NCI-H748 (cell line): ENCODE measurements around the gene LYPD3.
A peak's percentile ranks its signal among the peaks of the same experiment; 100 is the strongest.
"Not testable (repeated sequence)": the region's sequence is repeated elsewhere in the genome, so short reads cannot be mapped to it uniquely, and the experiment has no call there.

Experiments
- DNase-seq: peaks from one replicate; lab custom pipeline; 2025; ENCODE audit not compliant: unreplicated experiment; lab: John Stamatoyannopoulos, UW

Gene LYPD3

DNA sequence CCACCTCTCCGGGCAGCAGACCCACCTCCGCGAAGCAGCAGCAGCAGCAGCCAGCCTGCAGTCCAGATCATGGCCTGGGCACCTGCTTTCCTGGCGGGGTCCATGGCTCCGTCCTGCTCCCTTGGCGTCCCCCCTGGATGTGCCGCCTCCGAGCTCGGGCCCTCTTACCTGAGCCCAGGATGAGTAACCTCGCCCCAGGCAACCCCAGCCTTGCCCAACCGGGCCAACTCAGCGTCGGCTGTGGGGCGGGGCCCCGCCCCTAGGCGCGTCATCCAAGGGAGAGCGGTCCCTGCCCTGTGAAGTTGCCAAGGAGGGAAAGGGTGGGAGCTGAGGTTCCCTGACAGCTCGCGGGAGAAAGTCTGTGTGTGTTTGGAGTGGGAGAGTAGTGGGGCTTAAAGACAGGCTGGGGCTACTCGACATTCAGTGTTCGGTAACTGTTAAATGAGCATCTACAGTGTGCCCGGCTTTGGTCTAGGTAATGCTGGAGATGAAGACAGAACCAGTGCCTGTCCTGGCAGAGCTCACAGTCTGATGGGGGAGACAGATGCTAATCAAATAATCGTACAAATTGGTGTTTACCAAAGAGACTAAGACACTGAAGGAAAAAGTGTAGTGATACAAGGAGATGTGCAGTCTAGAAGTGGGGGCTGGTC, at the start of gene LYPD3:
Gene LYPD3, minus strand, starts transcription at position 141 of the 653 bp plus-strand sequence. Its CDS starts 37 bp downstream, at position 104.
- DNase-seq, result peak; percentile 21

DNA sequence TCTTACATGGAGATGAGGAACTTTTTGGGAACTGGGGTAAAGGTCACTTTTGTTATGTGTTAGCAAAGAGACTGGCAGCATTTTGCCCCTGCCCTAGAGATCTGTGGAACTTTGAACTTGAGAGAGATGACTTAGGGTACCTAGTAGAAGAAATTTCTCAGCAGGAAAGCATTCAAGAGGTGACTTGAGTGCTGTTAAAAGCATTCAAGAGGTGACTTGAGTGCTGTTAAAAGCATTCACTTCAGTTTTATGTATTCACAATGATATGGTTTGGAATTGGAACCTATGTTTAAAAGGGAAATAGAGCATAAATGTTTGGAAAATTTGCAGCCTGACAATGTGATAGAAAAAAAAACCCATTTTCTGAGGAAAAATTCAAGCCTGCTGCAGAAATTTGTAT, 47.0 kb upstream of the LYPD3 start:
- not testable (repeated sequence) for DNase-seq

DNA sequence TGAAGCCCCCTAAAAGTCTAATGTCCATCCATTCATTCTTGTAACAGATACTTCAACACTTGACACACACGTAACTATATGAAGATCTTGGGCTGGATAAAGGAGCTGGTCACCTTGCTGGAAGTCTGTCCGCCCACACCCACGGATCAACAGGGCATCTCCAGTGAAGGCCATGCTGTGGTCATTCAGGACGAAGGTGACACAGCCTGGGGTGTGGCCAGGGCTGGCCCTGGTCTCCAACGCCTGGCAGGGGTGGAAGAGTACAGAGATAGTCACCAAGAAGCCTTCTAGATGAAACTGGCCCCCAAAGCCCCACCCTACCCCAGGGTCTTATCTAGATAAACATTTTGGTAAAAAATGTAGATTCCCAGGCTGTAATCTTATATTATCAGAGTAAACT, 45.9 kb upstream of the LYPD3 start:
- DNase-seq, result no peak

DNA sequence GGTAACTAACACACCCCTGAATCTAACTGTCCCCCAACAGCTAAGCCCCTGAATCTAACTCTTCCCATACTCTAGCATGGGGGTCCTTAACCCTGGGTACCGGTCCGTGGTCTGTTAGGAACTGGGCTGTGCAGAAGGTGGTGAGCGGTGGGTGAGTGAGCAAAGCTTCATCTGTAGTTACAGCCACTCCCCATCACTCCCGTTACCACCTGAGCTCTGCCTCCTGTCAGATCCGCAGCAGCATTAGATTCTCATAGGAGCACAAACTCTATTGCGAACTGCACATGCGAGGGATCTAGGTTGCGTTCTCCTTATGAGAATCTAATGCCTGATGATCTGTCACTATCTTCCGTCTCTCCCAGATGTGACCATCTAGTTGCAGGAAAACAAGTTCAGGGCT, 45.3 kb upstream of the LYPD3 start:
- no peak for DNase-seq

DNA sequence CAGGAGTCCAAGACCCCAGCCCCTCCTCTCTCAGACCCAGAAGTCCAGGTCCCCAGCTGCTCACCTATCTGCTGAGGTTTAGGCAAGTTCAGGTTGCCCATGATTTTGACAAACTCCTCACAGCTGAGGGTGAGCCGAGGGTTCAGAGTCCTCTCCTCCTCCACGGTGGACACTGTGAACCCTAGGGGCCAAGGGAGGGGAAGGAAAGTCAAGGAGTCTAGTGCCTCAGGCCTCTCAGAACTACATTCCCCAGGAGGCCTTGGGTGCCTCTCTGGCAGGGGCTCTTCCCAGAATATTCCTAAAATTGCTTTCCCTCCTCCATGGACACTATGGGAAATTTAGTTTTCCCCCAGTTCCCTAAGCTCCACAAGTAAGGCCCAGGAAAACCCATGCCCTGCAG, 42.5 kb upstream of the LYPD3 start:
- no peak for DNase-seq

DNA sequence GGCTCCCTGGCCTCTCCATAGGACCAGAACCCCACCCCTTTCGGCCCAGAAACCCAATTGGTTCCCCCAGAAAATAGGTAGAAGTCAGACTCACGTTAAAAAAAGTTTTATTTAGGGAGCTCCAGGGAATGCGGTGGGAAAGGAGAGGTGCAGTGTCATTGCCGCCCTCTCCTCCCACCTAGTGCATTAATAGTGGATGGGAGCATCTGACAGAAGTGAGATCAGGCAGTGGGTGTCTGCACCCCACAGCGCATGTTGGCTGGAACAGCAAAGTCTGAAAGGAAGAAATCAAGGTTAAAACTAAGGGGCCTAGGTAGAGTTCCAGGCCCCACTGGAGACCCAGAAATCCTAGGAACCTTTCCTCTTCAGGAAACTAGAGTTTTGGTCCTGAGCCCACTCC, 41.2 kb upstream of the LYPD3 start:
- DNase-seq, result no peak

DNA sequence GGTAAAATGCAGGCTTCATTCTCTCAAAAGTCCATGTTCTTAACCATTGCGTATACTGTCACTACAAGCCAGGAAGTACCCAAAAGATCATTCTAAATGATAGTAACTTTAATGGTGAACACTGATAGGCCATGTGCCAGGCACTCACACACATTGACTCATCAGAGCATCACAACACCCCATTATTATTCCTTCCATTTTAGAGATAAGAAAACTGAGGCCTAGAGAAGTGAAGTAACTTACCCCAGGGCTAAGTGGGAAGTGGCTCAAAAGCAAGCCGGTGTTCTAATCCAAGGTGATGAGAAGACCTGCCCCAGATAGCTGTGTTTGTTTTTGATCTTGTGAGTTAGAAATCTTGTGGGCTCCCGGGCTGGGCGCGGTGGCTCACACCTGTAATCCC, 40.5 kb upstream of the LYPD3 start:
- no peak for DNase-seq

DNA sequence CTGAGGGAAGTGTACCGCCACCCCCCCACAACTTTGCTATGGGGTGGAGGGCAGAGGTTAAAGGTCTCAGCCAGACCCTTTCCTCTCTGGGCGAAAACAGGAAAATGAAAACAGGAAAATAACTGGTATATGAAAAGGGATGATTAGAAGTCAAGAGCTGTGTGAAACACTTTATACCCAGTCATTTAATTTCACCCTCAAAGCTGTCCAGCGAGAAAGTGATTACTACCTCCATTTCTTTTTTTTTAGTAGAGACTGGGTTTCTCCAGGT, 39.7 kb upstream of the LYPD3 start:
- DNase-seq, result no peak

DNA sequence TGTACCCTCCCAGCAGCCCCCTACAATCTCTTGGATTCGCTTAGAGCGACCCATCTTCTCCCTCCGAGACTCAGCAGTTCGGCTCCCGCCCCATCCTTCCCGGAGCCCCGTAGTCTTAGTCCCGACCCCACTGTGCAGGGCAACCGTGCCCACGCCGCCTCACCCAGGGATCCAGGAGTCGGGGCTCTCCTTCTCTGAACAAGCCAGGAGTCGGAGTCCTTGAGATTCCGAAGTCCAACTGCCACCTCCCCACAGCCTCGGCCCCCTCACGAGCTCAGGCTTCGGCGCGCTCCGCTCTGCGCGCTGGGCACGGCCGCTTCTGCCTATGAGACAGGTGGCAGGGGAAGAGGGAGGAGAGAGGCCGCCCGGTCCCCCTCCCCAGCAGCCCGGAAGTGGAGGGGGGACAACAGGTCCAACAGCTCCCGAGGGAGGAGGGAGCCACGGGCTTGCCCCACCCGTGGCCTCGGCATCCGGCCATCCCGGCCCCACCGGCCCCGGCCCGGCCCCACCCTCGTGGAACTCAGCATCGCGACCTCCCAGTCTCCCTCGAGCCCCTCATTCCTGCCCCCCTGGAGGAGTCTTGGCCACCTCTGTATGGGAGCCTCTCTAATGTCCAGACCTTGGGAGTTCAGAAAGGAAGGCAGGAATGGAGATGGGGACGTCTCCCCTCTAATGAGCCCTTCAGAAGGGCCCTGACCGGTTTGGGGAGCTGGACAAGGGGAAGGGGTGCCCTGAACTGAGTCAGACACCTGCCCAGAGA, 39.2 kb upstream of the LYPD3 start, which contains the start of gene PHLDB3:
Gene PHLDB3, minus strand, starts transcription at position 321 of the 760 bp plus-strand sequence. CDS start 628 bp downstream, outside the sequence.
- peak; percentile 81 for DNase-seq

DNA sequence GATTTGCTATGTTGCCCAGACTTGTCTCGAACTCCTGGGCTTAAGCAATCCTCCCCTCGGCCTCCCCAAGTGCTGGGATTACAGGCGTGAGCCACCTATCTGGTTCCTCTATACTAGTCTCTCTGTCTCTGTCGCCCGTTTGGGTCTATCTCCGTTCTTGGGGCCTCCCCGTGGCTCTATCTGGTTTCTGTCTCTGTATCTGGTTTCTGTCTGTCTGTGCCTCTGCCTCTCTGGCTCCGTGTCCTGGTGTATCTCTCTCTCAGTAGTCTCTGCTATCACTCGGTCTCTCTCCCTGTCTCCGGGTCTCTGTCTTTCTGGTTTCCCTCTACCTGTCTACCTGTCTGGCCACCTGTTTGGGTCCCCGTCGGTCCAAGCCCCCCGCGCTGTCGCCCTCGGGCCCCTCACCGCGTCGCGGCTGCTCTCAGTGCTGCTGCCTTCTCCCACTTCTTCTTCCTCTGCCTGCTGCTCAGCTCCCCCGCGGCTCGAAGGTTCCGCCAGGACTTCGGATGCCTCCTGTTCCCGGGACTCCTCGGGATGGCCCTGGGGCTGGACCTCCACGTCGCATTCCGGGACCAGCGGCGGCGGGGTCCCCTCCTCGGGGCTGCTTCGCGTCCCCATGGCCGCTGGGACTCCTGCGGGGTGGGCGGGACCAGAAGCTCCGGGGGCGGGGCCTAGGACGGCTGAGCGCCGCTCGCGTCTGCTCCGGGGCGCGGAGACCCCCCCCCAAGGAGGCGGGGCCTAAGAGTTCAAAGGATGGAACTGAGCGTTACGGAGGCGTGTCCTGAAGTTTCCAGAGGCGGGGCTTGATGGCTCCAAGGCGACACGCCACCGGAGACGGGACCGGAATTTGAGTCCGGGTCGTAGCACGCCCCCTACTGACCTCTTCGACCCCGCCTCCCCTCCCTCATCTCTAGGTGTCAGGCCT, 38.4 kb upstream of the LYPD3 start:
- DNase-seq, result peak; percentile 95

DNA sequence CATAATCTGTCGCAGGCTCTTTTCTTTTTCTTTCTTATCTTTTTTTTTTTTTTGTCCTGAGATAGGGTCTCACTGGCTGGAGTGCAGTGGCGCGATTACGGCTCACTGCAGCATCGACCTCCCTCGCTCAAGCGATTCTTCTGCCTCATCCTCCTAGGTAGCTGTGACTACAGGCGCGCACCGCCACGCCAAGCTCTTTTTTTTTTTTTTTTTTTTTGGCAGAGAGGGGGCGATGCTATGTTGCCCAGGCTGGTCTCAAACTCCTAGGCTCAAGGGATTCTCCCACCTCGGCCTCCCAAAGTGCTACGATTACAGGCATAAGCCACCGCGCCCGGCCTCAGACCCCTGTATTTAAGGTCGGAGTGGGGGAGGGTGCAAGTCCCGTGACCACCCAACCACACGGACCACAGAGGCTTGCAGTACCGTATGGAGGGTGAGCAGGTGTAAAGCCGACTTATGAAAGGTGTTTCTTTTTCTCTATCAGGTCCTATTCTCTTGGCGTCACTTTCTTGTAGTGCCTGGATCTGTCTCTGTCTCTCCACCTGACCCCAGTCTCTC, 37.1 kb upstream of the LYPD3 start:
- DNase-seq, result no peak

DNA sequence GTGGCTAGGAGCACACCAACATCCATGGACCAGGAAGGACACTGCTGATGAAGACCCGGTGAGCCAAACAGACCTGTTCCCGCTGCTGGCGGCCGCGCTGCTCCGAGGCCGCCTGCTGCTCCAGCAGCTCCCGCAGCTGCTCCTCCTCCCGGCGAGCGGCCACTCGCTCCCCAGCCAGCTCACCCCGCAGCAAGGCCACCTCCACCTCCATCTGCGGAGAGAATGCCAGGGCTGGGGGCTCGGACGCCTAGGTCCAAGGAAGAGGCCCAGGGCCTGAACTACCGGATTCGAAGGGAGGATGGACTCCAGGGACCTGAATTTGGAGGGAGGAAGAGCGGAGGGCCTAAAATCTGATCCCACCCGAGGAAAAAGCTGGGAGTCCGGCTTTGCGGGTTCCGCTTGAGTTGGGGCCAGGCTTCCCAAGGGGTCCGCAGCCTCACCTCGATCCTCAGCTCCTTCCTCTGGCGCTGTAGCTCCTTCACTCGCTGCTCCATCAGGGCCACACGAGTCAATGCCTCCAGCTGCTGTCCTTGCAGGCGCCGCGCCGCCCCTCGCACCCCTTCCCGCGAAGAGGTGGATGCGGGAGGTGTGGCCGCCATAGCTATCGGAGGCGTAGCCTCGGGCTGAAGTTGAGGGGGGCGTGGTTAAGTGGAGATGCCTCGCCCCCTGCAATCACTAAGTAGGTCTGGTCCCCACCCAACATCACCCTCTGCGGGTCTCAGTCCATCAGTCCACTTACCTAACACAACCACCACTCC, 36.4 kb upstream of the LYPD3 start:
- no peak for DNase-seq

DNA sequence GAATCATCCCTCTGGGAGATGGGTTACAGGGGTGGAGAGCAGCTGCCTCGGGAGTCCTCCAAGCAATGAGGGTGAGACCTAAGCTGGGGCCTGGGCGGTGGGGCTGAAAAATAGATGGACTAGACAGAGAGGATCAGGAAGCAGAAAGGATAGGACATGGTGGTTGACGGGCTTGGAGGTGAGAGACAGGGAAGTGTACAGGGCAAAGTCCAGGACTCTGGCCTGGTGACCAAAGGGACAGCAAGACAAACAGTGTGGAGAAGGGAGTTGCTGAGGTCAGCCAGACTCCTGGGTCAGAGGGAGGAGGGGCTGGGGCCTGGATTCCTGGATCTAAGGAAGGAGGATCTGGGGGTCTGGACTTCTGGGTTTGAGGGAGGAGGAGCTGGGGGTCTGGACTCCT, 33.6 kb upstream of the LYPD3 start:
- DNase-seq, result no peak

DNA sequence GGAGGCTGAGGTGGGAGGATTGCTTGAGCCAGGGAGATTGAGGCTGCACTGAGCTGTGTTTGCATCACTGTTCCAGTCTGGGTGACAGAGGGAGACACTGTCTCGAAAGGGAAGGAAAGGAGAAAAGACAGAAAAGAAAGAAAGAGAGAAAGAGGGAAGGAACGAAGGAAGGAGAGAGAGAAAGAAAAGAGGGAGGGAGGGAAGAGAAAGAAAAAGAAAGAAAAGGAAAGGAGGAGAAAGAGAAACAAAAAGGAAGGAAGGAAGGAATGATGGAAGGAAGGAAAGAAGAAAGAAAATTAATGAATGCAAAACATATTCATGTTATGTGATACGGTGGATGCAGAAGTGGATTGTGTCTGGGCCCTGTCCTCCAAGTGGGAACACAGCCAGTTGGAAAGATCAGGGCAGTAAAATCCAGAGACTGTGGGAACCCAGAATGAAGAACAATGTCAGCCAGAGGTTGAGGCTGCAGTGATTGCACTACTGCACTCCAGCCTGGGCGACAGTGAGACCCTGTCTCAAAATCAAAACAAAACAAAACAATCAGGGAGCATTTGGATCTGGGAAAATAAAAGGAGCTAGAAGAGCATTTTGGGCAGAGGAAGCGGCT, 32.9 kb upstream of the LYPD3 start:
- DNase-seq, result no peak

DNA sequence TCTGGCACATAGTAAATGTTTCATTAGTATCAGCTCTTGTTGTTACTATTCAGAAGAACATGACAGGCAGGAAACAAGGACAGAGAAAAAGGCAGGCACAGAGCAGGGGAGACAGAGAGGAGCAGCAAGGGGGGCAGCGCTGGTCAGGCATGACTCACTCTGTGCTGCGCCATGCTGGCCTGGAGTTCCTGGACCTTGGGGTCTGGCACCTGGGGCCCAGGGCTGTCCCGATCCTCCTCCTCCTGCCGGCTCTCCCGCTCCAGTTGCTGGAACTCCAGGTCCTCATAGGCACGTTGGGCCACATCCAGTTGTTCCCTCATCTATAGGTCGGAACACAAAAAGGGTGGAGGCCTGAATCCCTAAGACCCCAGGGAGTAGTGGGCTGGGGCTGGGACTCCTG, 31.6 kb upstream of the LYPD3 start:
- no peak for DNase-seq

DNA sequence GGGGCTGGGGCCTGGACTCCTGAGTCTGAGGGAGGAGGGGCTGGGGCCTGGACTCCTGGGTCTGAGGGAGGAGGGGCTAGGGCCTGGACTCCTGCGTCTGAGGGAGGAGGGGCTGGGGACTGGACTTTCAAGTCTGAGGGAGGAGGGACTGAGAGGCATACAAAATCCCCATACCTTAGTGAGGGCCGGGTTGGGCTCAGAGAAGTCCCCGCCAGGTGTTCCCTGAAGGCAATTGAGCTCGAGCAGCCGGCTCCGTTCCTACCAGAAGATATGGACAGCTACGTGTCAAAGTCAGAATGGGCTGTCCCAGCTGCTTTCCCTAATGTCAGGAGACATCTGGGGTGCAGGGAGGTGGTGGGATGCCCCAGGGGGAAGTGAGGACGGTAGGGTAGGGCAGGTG, 29.7 kb upstream of the LYPD3 start:
- no peak for DNase-seq

DNA sequence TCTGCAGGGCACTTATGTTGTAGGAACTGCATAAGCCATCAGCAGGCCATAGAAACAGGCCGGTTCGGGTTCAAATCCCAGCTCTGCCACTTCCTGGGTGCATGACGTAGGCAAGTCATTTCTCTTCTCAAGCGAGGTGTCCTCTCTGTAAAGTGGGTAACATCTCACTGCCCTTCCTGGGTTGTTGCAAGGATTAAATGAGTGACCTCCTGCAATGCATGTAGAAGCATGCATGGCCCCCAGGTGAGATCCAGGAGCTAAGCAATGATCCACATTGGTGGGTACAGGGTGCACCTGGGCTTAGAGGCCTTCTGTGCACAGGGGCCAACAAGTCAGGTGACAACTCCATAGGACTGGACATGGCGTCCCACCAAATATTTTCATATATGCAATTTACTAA, 25.4 kb upstream of the LYPD3 start:
- DNase-seq, result no peak

DNA sequence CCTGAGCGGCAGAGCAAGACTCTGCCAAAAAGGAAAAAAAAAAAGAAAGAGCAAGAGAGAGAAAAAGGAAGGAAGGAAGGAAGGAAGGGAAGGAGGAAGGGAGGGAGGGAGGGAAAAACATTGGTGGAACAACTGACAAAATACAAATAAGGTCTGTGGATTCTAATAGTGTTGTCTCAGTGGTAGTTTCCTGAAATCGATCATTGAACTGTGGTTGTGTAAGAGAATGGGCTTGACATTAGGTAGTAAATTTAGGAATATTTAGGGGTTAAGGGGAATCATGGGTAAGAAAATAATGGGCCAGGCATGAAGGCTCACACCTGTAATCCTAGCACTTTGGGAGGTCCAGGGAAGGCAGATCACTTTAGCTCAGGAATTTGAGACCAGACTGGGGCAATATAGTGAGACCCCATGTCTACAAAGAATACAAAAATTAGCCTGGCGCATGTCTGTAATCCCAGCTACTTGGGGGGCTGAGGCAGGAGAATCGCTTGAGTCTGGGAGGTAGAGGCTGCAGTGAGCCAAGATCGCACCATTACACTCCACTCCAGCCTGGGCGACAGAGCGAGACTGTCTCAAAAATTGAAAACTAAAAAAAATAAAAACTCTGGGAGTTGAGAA, 24.7 kb upstream of the LYPD3 start:
- no peak for DNase-seq

DNA sequence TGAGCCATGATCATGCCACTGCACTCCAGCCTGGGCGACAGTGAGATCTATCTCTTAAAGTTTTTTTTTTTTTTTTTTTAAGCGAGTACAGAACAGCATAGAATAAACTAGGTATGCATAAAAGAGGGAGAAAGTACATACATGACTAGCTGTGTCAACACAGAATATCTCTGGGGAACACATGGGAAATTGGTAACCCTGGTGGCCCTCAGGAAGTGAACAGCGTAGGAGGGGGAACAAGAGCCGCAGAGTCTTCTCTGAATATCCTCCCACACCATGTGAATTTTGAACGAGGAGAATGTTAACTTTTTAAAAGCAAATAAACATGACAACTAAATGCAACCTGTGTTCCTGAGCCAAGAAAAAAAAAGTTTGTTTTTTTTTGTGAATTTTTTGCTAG, 23.9 kb upstream of the LYPD3 start:
- DNase-seq, result no peak

DNA sequence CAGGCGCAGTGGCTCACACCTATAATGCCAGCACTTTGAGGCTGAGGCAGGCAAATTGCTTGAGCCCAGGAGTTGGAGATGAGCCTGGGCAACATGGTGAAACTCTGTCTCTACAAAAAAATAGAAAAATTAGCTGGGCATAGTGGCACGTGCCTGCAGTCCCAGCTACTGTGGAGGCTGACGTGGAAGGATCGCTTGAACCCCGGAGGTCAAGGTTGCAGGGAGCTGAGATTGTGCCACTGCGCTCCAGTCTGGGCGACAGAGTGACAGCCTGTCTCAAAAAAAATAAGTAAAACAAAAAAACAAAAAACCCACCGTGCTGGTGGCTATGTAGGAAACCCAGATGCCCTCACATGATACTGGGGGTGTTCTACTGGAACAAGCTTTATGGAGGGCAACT, 22.8 kb upstream of the LYPD3 start:
- DNase-seq, result no peak
